HG03060 (cell line): ENCODE data around the gene WDR64.

ENCODE experiments used
- ATAC-seq: cut with Tn5 transposase; IDR thresholded peaks from one replicate; pipeline ENCODE4 v1.9.1; 2021; ENCODE audit warnings: low read depth, moderate number of reproducible peaks; ENCODE audit not compliant: unreplicated experiment

Gene WDR64

GRCh38 chr1:241652012-241652411 is at the start of gene WDR64:
Gene WDR64, plus strand, starts transcription at chr1:241652281. Its CDS starts 204 bp downstream, at chr1:241652485.
- ATAC-seq, result no peak

- ATAC-seq, result no peak
These were observed 48.3 kb upstream of the WDR64 start for GRCh38 chr1:241603731-241604245.

- ATAC-seq, result no peak
These were observed 46.8 kb upstream of the WDR64 start for GRCh38 chr1:241605146-241605805.

- no peak for ATAC-seq
These were observed 45.5 kb upstream of the WDR64 start for GRCh38 chr1:241606544-241606943.

GRCh38 chr1:241607497-241607896 is 44.6 kb upstream of the WDR64 start:
- ATAC-seq, result no peak

- no peak for ATAC-seq
These were observed 43.6 kb upstream of the WDR64 start for GRCh38 chr1:241608379-241609033.

GRCh38 chr1:241610056-241610815 is 41.8 kb upstream of the WDR64 start:
- no peak for ATAC-seq

- peak; percentile 90 for ATAC-seq
These were observed 41.0 kb upstream of the WDR64 start for GRCh38 chr1:241611063-241611462.

- ATAC-seq, result no peak
These were observed 40.3 kb upstream of the WDR64 start for GRCh38 chr1:241611736-241612135.

GRCh38 chr1:241612533-241613477 is 39.3 kb upstream of the WDR64 start:
- no peak for ATAC-seq

- no peak for ATAC-seq
These were observed 37.9 kb upstream of the WDR64 start for GRCh38 chr1:241614144-241614543.

GRCh38 chr1:241614572-241614971 is 37.5 kb upstream of the WDR64 start:
- ATAC-seq, result no peak

- ATAC-seq, result no peak
These were observed 36.8 kb upstream of the WDR64 start for GRCh38 chr1:241615043-241615974.

GRCh38 chr1:241617426-241617825 is 34.7 kb upstream of the WDR64 start:
- no peak for ATAC-seq

GRCh38 chr1:241622669-241623068 is 29.4 kb upstream of the WDR64 start:
- no peak for ATAC-seq

GRCh38 chr1:241624935-241625334 is 27.1 kb upstream of the WDR64 start:
- ATAC-seq, result no peak

GRCh38 chr1:241627453-241628259 is 24.4 kb upstream of the WDR64 start:
- peak; percentile 68 for ATAC-seq

GRCh38 chr1:241630005-241630404 is 22.1 kb upstream of the WDR64 start:
- ATAC-seq, result no peak
